Common myeloid progenitor, CD34-positive (primary cell): Measurements from ENCODE around the gene PDLIM5.
A peak's percentile ranks its signal among the peaks of the same experiment; 100 is the strongest.

Source experiments
- CTCF ChIA-PET: fragments of 350-600 bp; sonication (Branson Sonifier 250); formaldehyde crosslinking; loops from one replicate; lab custom pipeline; 2021; ENCODE audit warnings: antibody characterized with exemption; lab: Charles Lee
- POLR2A ChIA-PET: fragments of 350-600 bp; sonication (Branson Sonifier 250); formaldehyde crosslinking; loops from one replicate; lab custom pipeline; 2021; ENCODE audit warnings: antibody characterized with exemption; lab: Charles Lee
- DNase-seq, 3 donors: peaks; one replicate each; pipeline versions ENCODE4 v3.0.0 to v3.0.0-alpha.2; 2013
- H3K27ac ChIP-seq, 2 experiments: 1 replicate in 1 of 2; 2 replicates in 1 of 2; pipeline ENCODE4 v1.7.0; 2013; ENCODE audit warnings: inconsistent platforms in 2 of 2, low read length in 2 of 2, mild to moderate bottlenecking in 2 of 2, low read depth in 1 of 2, moderate library complexity in 1 of 2; ENCODE audit not compliant: severe bottlenecking in 2 of 2, insufficient read depth in 1 of 2, poor library complexity in 1 of 2
- H3K27me3 ChIP-seq, 5 experiments: replicated peaks in 2 of 5; 1 replicate in 3 of 5; 2 replicates in 2 of 5; pipeline versions ENCODE4 v1.6.1 to v1.7.0; 2013; ENCODE audit warnings: low read length in 4 of 5, mild to moderate bottlenecking in 2 of 5, moderate library complexity in 2 of 5, inconsistent platforms in 1 of 5; ENCODE audit not compliant: insufficient read depth in 5 of 5, control insufficient read depth in 4 of 5
- H3K36me3 ChIP-seq, 4 experiments: 1 replicate in 2 of 4; 2 replicates in 2 of 4; pipeline versions ENCODE4 v1.6.1 to v1.7.0; 2013; ENCODE audit warnings: low read length in 3 of 4, control low read depth in 1 of 4, mild to moderate bottlenecking in 1 of 4; ENCODE audit not compliant: control insufficient read depth in 4 of 4, insufficient read depth in 4 of 4
- H3K4me1 ChIP-seq, 4 experiments: 1 replicate in 3 of 4; 2 replicates in 1 of 4; pipeline versions ENCODE4 v1.6.1 to v1.7.1; 2013; ENCODE audit warnings: low read length in 3 of 4, mild to moderate bottlenecking in 3 of 4, control low read depth in 1 of 4, inconsistent platforms in 1 of 4, moderate library complexity in 1 of 4; ENCODE audit not compliant: control insufficient read depth in 4 of 4, insufficient read depth in 4 of 4; ENCODE audit errors: control extremely low read depth in 1 of 4
- H3K4me3 ChIP-seq, 7 experiments: 1 replicate in 4 of 7; 2 replicates in 3 of 7; pipeline versions ENCODE4 v1.5.1 to v1.7.0; 2013; ENCODE audit warnings: mild to moderate bottlenecking in 7 of 7, low read length in 6 of 7, moderate library complexity in 6 of 7, inconsistent platforms in 2 of 7, low read depth in 2 of 7, control low read depth in 1 of 7; ENCODE audit not compliant: insufficient read depth in 4 of 7, control insufficient read depth in 1 of 7; ENCODE audit errors: extremely low read depth in 1 of 7
- H3K9me3 ChIP-seq, 5 experiments: 1 replicate in 4 of 5; 2 replicates in 1 of 5; pipeline versions ENCODE4 v1.6.1 to v1.7.1; 2013; ENCODE audit warnings: low read length in 4 of 5, mild to moderate bottlenecking in 2 of 5, inconsistent platforms in 1 of 5, low read depth in 1 of 5, moderate library complexity in 1 of 5; ENCODE audit not compliant: control insufficient read depth in 4 of 5, insufficient read depth in 2 of 5; ENCODE audit errors: control extremely low read depth in 1 of 5
- WGBS: methylation state at CpG from one replicate; pipeline ENCODE4 v1.1.5; 2013; ENCODE audit not compliant: insufficient coverage; 5-methylcytosine and 5-hydroxymethylcytosine counted together

The PDLIM5 gene

DNA sequence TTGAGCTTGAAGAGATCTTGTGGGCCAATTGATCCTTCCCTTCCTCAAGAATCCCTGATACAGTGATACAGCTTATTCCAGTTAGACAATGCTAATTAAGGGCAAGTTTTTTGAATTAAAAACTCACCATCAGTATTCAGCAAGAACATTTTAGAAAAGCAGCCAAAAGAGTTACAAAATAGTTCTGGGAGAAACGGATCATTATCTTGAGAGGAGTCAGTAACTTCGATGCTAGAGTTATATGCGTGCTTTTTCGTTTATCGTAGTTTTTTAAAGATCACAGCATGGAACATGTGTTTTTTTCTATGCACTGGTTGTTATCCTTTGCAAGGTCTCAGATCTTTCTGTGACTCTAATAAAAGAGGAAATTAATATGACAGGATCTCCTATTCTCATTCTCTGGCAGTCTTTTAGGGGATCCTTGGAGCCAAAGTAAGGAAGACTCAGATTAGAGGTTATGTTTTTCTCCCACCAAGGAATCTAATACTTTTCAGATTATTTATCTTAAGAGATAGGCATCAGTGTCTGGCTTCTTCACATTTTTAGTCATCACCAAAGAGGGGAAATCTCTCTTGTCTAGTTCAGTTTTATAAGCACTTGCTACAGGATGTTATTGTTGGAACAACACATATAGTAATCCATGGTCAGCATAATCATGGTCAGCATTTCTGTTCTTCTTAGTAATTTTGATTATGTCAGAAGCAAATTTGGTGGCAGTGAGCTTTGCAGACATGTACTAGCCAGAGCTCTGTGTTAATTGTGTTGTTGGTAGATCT lies 109.7 kb downstream of the PDLIM5 start:
- ChIA-PET POLR2A (no interaction called here), CTCF (no interaction called here)
- Histone ChIP-seq H3K4me3 (no peak overlapping the region), H3K27ac (no peak overlapping the region), H3K4me1 (no peaks in the 10 kb centered on the region), H3K9me3 (no peaks in the 10 kb centered on the region), H3K27me3 (no peaks in the 10 kb centered on the region), H3K36me3 (peaks cover 0 to 3% (median 0%) of the 10 kb centered on the region in 4 experiments)
- WGBS, result 98% methylated on average over 5 of the region's 5 CpGs
- DNase-seq, result no peak

DNA sequence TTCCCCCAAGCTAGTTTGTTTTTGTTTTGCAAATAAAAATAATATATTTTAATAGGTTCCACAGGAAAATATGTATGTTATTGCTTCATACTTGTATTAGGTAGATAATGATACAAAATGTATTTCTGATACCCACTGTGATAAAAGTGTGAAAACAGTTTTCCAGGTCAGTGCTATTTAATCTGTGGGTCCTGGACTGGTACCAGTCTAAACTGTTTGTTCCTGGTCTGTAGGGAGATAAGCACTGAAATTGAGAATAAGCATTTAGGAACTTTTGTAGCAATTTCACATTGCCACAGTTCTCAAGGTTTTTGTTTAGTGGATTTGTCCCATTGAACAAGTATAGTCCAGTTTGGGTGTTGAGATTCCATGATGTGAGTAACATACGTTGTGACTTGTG lies 110.5 kb downstream of the PDLIM5 start:
- DNase-seq, result no peak
- ChIA-PET POLR2A (no interaction called here), CTCF (interaction anchor here (1.5 kb wide), 1 partner anchor 26 kb away, joined by 3 read pairs; no protein-coding TSS in a partner anchor)
- Histone ChIP-seq H3K27ac (no peak overlapping the region), H3K27me3 (no peaks in the 10 kb centered on the region), H3K4me1 (no peaks in the 10 kb centered on the region), H3K36me3 (peaks cover 0 to 3% (median 0%) of the 10 kb centered on the region in 4 experiments), H3K4me3 (no peak overlapping the region), H3K9me3 (no peaks in the 10 kb centered on the region)
- 100% methylated on average over 1 of the region's 1 CpG for WGBS

DNA sequence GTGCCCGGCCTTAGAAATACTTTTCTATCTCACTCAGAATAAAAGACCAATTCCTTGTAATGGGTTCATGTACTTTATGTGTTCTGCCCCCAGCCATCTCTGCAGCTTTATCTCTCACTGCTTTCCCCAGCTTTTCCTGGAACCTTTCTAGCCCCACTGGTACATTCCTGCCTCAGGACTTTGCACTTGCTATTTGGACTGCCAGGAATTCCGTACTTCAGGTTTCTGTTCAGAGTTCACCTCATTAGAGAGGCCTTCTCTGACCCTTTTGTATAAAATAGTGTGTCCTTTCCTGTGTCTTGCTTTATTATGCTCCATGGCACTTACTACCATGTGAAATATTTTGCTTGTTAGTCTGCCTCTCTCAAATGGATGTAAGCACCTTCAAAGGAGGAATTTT lies 112.5 kb downstream of the PDLIM5 start:
- no peak for DNase-seq
- Histone ChIP-seq H3K27ac (no peak overlapping the region), H3K4me3 (no peak overlapping the region), H3K36me3 (peaks cover 0 to 3% (median 0%) of the 10 kb centered on the region in 4 experiments), H3K27me3 (no peaks in the 10 kb centered on the region), H3K4me1 (peaks cover 0 to 2% (median 0%) of the 10 kb centered on the region in 4 experiments), H3K9me3 (no peaks in the 10 kb centered on the region)
- ChIA-PET CTCF (interaction anchor here (0.6 kb wide), 1 partner anchor 157 kb away, joined by 3 read pairs; no protein-coding TSS in a partner anchor), POLR2A (no interaction called here)
- WGBS, result 100% methylated on average over 1 of the region's 2 CpGs

DNA sequence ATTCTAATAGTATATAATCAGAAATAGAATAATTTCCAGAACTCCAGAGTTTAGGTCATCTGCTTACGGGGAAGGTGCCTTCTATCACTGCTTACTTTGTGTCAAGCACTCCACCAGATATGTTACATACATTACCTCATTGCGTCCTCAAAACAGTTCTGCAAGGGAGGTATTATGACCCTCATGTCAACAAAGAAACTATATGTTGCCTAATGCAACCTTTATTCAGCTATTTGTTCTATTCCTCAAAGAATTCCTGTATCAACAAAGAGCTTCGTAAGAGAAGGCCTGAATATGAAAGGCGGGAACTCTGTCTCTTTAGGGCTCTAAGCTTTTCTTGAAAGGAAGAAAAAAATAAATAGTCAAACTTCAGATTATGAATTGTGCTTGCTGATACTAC lies 114.7 kb downstream of the PDLIM5 start:
- ChIA-PET CTCF (no interaction called here), POLR2A (no interaction called here)
- H3K27ac ChIP-seq, result no peak overlapping the region
- no peaks in the 10 kb centered on the region for H3K27me3 ChIP-seq
- H3K4me3 ChIP-seq, result no peak overlapping the region
- no peaks in the 10 kb centered on the region for H3K36me3 ChIP-seq
- H3K4me1 ChIP-seq, result peaks cover 0 to 2% (median 0%) of the 10 kb centered on the region in 4 experiments
- DNase-seq, result no peak
- H3K9me3 ChIP-seq, result no peaks in the 10 kb centered on the region
- 50% methylated on average over 2 of the region's 4 CpGs for WGBS

DNA sequence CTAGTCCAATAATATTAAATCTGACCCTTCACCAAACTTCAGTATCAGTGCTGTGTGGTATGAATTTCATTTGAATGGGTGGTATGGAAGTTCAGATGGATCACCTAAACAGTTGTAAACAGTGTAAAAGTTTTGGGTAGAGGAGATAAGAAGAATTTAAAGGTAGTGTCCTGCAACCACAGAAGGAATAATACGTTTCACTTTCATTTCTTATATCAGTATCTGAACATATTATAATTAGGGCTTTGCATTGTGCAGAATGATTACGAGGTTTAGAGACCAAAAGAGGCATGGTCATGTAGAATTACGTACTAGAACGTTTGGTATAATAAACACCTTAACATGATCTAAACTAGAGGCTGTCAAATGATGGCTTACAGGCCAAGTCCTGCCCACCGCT lies 116.1 kb downstream of the PDLIM5 start:
- Histone ChIP-seq H3K4me3 (peak overlapping the region in 5 of 7 experiments; percentile 30 to 68 (median 54)), H3K4me1 (peaks cover 0 to 2% (median 0%) of the 10 kb centered on the region in 4 experiments), H3K9me3 (no peaks in the 10 kb centered on the region), H3K27ac (peak overlapping the region in 1 of 2 experiments; percentile 29), H3K27me3 (no peaks in the 10 kb centered on the region), H3K36me3 (no peaks in the 10 kb centered on the region)
- peak in 2 of 3 donors; percentile 49 to 67 for DNase-seq
- 100% methylated on average over 1 of the region's 5 CpGs for WGBS
- ChIA-PET CTCF (no interaction called here), POLR2A (no interaction called here)

DNA sequence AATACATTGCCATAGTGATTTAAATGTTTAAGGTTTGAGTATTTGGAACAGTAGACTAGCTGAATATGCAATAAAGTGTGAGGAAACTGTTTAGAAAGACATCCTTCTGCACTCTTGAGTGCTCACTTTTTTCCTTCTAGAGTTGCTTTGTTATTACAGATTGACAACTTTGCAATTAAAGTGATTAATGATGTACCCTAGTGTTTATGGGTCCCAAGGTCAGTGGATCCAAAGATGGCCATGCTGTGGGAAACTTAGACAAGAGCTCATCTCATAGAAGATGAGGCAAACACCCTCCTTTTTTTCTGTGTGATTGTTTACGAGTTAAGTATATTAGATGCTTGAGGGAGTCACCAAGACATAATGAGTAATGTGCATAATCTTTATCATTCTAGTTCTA lies 118.8 kb downstream of the PDLIM5 start:
- Histone ChIP-seq H3K27me3 (no peaks in the 10 kb centered on the region), H3K4me3 (no peak overlapping the region), H3K4me1 (peaks cover 0 to 2% (median 0%) of the 10 kb centered on the region in 4 experiments), H3K36me3 (peaks cover 0 to 3% (median under 1%) of the 10 kb centered on the region in 4 experiments), H3K27ac (no peak overlapping the region), H3K9me3 (no peaks in the 10 kb centered on the region)
- CTCF ChIA-PET, result no interaction called here
- DNase-seq, result peak in 1 of 3 donors; percentile 11
- POLR2A ChIA-PET, result interaction anchor here (0.5 kb wide), 1 partner anchor 16 kb away, joined by 5 read pairs; no protein-coding TSS in a partner anchor
- no CpG with 5 or more reads among the region's 1 CpG for WGBS

DNA sequence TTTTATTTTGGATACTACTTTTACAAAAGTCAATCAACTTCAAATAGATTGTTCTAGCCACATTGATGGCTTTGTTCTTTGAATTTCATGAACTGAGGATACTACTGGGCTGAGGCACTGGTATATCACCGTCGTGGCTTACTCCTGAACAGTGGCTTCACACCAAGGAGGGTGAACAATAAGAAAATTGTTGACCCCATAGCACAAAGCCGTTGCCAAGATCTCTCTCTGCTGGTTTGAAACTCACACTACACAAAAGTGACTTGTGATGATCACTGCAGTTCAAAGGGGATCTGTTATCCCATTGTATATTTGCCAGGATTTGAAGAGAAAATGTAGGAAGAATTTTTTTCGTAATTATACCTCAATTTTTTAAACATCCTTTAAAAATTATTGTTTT lies 119.6 kb downstream of the PDLIM5 start:
- Histone ChIP-seq H3K27me3 (no peaks in the 10 kb centered on the region), H3K9me3 (no peaks in the 10 kb centered on the region), H3K4me3 (no peak overlapping the region), H3K36me3 (peaks cover 0 to 7% (median 4%) of the 10 kb centered on the region in 4 experiments), H3K27ac (no peak overlapping the region), H3K4me1 (peaks cover 0 to 2% (median 0%) of the 10 kb centered on the region in 4 experiments)
- 100% methylated on average over 2 of the region's 4 CpGs for WGBS
- ChIA-PET POLR2A (no interaction called here), CTCF (no interaction called here)
- DNase-seq, result no peak
